IMR-90 (cell line): Measurements from ENCODE around the gene OR13A1. TPM values are rescaled to one million over a fixed set of nuclear protein-coding genes. Genes with fewer than 3 reads are reported as not detected.

Source experiments
- ATAC-seq: fragments of 200-7000 bp; cut with Tn5 transposase; 2 replicates; pipeline ENCODE4 v1.9.1; 2020; ENCODE audit warnings: low read depth, mild to moderate bottlenecking, moderate library complexity
- Bru-seq: library from RNA; stranded (reverse); fragments of 400-500 nt; gene quantifications from one replicate; lab custom pipeline; 2021; lab: Mats Ljungman, UMichigan
- BruChase-seq, 2 experiments: library from RNA; stranded (reverse); fragments of 400-500 nt; gene quantifications; one replicate each; lab custom pipeline; 2021; lab: Mats Ljungman, UMichigan
- BruUV-seq: library from RNA; stranded (reverse); fragments of 400-500 nt; replicated peaks from 2 replicates; lab custom pipeline; 2021; lab: Mats Ljungman, UMichigan
- CTCF ChIA-PET: fragments of 300-600 bp; formaldehyde crosslinking; extraction: SDS; loops from one replicate; lab custom pipeline; 2021; ENCODE audit warnings: antibody characterized with exemption; lab: Yijun Ruan, JAX
- POLR2A ChIA-PET: fragments of 300-600 bp; sonication (Branson Sonifier 250); formaldehyde crosslinking; loops from one replicate; lab custom pipeline; 2022; ENCODE audit warnings: antibody characterized with exemption; ENCODE audit not compliant: unreplicated experiment; lab: Charles Lee
- DNase-seq: peaks from one replicate; pipeline ENCODE4 v3.0.0; 2013
- H2AFZ ChIP-seq: replicated peaks from 2 replicates; pipeline ENCODE3; 2013; ENCODE audit warnings: low read length, mild to moderate bottlenecking; ENCODE audit not compliant: poor library complexity
- H2AK5ac ChIP-seq: 2 replicates; pipeline ENCODE4 v1.6.1; 2013; ENCODE audit warnings: low read depth, low read length, inconsistent platforms
- H2AK9ac ChIP-seq: replicated peaks from 2 replicates; pipeline ENCODE3; 2013; ENCODE audit warnings: mild to moderate bottlenecking, low read depth, low read length, moderate library complexity; ENCODE audit not compliant: poor library complexity
- H2BK120ac ChIP-seq: 2 replicates; pipeline ENCODE4 v1.6.1; 2013; ENCODE audit warnings: low read depth, low read length, inconsistent platforms
- H2BK15ac ChIP-seq: 3 replicates; pipeline ENCODE4 v1.6.1; 2013; ENCODE audit warnings: low read depth, low read length, inconsistent platforms
- H2BK20ac ChIP-seq: 2 replicates; pipeline ENCODE4 v1.6.1; 2013; ENCODE audit warnings: low read depth, mild to moderate bottlenecking, inconsistent platforms, low read length, moderate library complexity
- H2BK5ac ChIP-seq: 2 replicates; pipeline ENCODE4 v1.6.1; 2013; ENCODE audit warnings: mild to moderate bottlenecking, low read depth, low read length, inconsistent platforms; ENCODE audit not compliant: poor library complexity, severe bottlenecking
- H3K14ac ChIP-seq: replicated peaks from 2 replicates; pipeline ENCODE4 v1.6.1; 2013; ENCODE audit warnings: low read depth, low read length, inconsistent platforms
- H3K18ac ChIP-seq: 2 replicates; pipeline ENCODE4 v1.6.1; 2013; ENCODE audit warnings: low read depth, low read length, control low read depth
- H3K23ac ChIP-seq: 2 replicates; pipeline ENCODE4 v1.6.1; 2013; ENCODE audit warnings: low read depth, low read length, inconsistent platforms
- H3K27ac ChIP-seq: 2 replicates; pipeline ENCODE4 v1.5.1; 2013; ENCODE audit warnings: mild to moderate bottlenecking, control low read depth, low read length; ENCODE audit not compliant: insufficient read depth
- H3K27me3 ChIP-seq: 2 replicates; pipeline ENCODE4 v1.6.1; 2013; ENCODE audit warnings: low read length; ENCODE audit not compliant: control insufficient read depth, insufficient read depth
- H3K36me3 ChIP-seq: 2 replicates; pipeline ENCODE4 v1.6.1; 2013; ENCODE audit warnings: low read length, mixed read lengths; ENCODE audit not compliant: control insufficient read depth, insufficient read depth
- H3K4ac ChIP-seq: 2 replicates; pipeline ENCODE4 v1.6.1; 2013; ENCODE audit warnings: low read depth, low read length, inconsistent platforms
- H3K4me1 ChIP-seq: 2 replicates; pipeline ENCODE4 v1.6.1; 2013; ENCODE audit warnings: low read length, mixed read lengths; ENCODE audit not compliant: control insufficient read depth, insufficient read depth
- H3K4me2 ChIP-seq: 2 replicates; pipeline ENCODE4 v1.6.1; 2013; ENCODE audit warnings: low read depth, mild to moderate bottlenecking, control low read depth, low read length, moderate library complexity
- H3K4me3 ChIP-seq: 2 replicates; pipeline ENCODE4 v1.5.1; 2013; ENCODE audit warnings: low read depth, mild to moderate bottlenecking, control low read depth, low read length, moderate library complexity; ENCODE audit not compliant: insufficient read depth
- H3K56ac ChIP-seq: 2 replicates; pipeline ENCODE4 v1.6.1; 2013; ENCODE audit warnings: low read length, inconsistent platforms; ENCODE audit not compliant: insufficient read depth; ENCODE audit errors: extremely low read depth
- H3K79me1 ChIP-seq, 2 experiments: 2 replicates each; pipeline ENCODE4 v1.6.1; 2013; ENCODE audit warnings: low read length in 2 of 2, inconsistent platforms in 1 of 2, low read depth in 1 of 2
- H3K9ac ChIP-seq: 2 replicates; pipeline ENCODE4 v1.6.1; 2013; ENCODE audit warnings: low read depth, low read length, control low read depth
- H3K9me1 ChIP-seq: 2 replicates; pipeline ENCODE4 v1.6.1; 2013; ENCODE audit warnings: low read length, inconsistent platforms; ENCODE audit not compliant: insufficient read depth
- H3K9me3 ChIP-seq: 2 replicates; pipeline ENCODE4 v1.6.1; 2013; ENCODE audit warnings: low read length; ENCODE audit not compliant: control insufficient read depth, insufficient read depth
- H4K20me1 ChIP-seq: 2 replicates; pipeline ENCODE4 v1.6.1; 2013; ENCODE audit warnings: low read length, inconsistent platforms; ENCODE audit not compliant: insufficient read depth
- H4K5ac ChIP-seq: 2 replicates; pipeline ENCODE4 v1.6.1; 2013; ENCODE audit warnings: mild to moderate bottlenecking, low read depth, low read length, control low read depth
- H4K8ac ChIP-seq, 2 experiments: 2 replicates each; pipeline ENCODE4 v1.6.1; 2013; ENCODE audit warnings: low read depth in 2 of 2, low read length in 2 of 2, control low read depth in 1 of 2, inconsistent platforms in 1 of 2
- H4K91ac ChIP-seq: 2 replicates; pipeline ENCODE4 v1.6.1; 2013; ENCODE audit warnings: low read depth, low read length, inconsistent platforms; ENCODE audit not compliant: insufficient read depth
- BHLHE40 ChIP-seq: fragments of 150-350 bp; IDR thresholded peaks from 2 replicates; pipeline ENCODE4 v1.6.1; 2016; ENCODE audit warnings: mild to moderate bottlenecking, low read depth, low read length
- CEBPB ChIP-seq: IDR thresholded peaks from 2 replicates; pipeline ENCODE4 v1.6.1; 2012; ENCODE audit warnings: low read depth, low read length, improper control_type of control experiment
- CHD1 ChIP-seq: IDR thresholded peaks from 2 replicates; pipeline ENCODE4 v1.6.1; 2012; ENCODE audit warnings: low read depth, low read length, improper control_type of control experiment
- CTCF ChIP-seq: conservative IDR thresholded peaks from 2 replicates; pipeline ENCODE4 v1.5.1; 2012; ENCODE audit warnings: mild to moderate bottlenecking, low read depth, low read length, improper control_type of control experiment
- ELK1 ChIP-seq: fragments of 150-350 bp; IDR thresholded peaks from 2 replicates; pipeline ENCODE4 v1.6.1; 2016; ENCODE audit warnings: low read depth, mild to moderate bottlenecking, low read length, moderate library complexity, borderline replicate concordance
- FOS ChIP-seq: fragments of 150-350 bp; IDR thresholded peaks from 2 replicates; pipeline ENCODE4 v1.6.1; 2016; ENCODE audit warnings: low read depth, low read length
- MAFK ChIP-seq: IDR thresholded peaks from 2 replicates; pipeline ENCODE4 v1.6.1; 2012; ENCODE audit warnings: low read depth, low read length, improper control_type of control experiment
- MAZ ChIP-seq: IDR thresholded peaks from 2 replicates; pipeline ENCODE4 v1.6.1; 2012; ENCODE audit warnings: low read depth, mild to moderate bottlenecking, low read length, improper control_type of control experiment, moderate library complexity, borderline replicate concordance
- MXI1 ChIP-seq: IDR thresholded peaks from 2 replicates; pipeline ENCODE4 v1.6.1; 2012; ENCODE audit warnings: low read depth, mild to moderate bottlenecking, low read length, moderate library complexity, borderline replicate concordance
- NFE2L2 ChIP-seq: fragments of 150-350 bp; IDR thresholded peaks from 2 replicates; pipeline ENCODE4 v1.6.1; 2016; ENCODE audit warnings: low read depth, mild to moderate bottlenecking, low read length
- POLR2A ChIP-seq: IDR thresholded peaks from 2 replicates; pipeline ENCODE4 v1.6.1; 2012; ENCODE audit warnings: mild to moderate bottlenecking, low read depth, low read length
- RAD21 ChIP-seq: IDR thresholded peaks from 2 replicates; pipeline ENCODE4 v1.6.1; 2012; ENCODE audit warnings: low read length, improper control_type of control experiment
- RCOR1 ChIP-seq: IDR thresholded peaks from 2 replicates; pipeline ENCODE4 v1.6.1; 2012; ENCODE audit warnings: mild to moderate bottlenecking, low read length, improper control_type of control experiment; ENCODE audit not compliant: insufficient replicate concordance
- RFX5 ChIP-seq: IDR thresholded peaks from 2 replicates; pipeline ENCODE4 v1.8.0; 2012; ENCODE audit warnings: low read depth, mild to moderate bottlenecking, low read length, moderate library complexity
- SMC3 ChIP-seq: fragments of 150-350 bp; IDR thresholded peaks from 2 replicates; pipeline ENCODE4 v1.6.1; 2016; ENCODE audit warnings: low read depth, mild to moderate bottlenecking, antibody characterized with exemption, low read length, moderate library complexity
- USF2 ChIP-seq: fragments of 150-350 bp; IDR thresholded peaks from 2 replicates; pipeline ENCODE4 v1.6.1; 2017; ENCODE audit warnings: mild to moderate bottlenecking, antibody characterized with exemption, low read length, low read depth
- WGBS, 2 experiments: methylation state at CpG; one replicate each; pipeline versions ENCODE4 v1.1.5 to v1.1.7; 2013; ENCODE audit warnings: missing lambda C conversion rate in 2 of 2; ENCODE audit not compliant: insufficient read length in 1 of 2; ENCODE audit errors: extremely low coverage in 2 of 2; 5-methylcytosine and 5-hydroxymethylcytosine counted together
- dilution Hi-C: fragments of 300-500 bp; cut with HindIII; formaldehyde crosslinking; loops from one replicate; pipeline ENCODE4 v1.14.3; 2018; ENCODE audit warnings: low sequenced_read_pairs; ENCODE audit not compliant: unreplicated experiment
- in situ Hi-C: fragments of 300-500 bp; cut with MboI; formaldehyde crosslinking; loops from 3 replicates; pipeline ENCODE4 v1.14.3; 2019; ENCODE audit warnings: low sequenced_read_pairs, inconsistent platforms, mixed read lengths
- intact Hi-C: fragments of 100-400 bp; cut with micrococcal nuclease; formaldehyde crosslinking; loops from 2 replicates; pipeline ENCODE4 v1.10.0; 2022
- long read RNA-seq: library from polyadenylated mRNA; unstranded; transcript quantifications from one replicate; pipeline ENCODE4 v2.0.0, GENCODE V29; 2021; ENCODE audit not compliant: unreplicated experiment
- polyA plus RNA-seq, 3 experiments: library from polyadenylated mRNA; depleted of rRNA; stranded (reverse); fragments of >200 nt; gene quantifications; 2 replicates each; pipeline ENCODE4 v1.2.3, GENCODE V29; 2012; ENCODE audit warnings: low replicate concordance in 1 of 3
- total RNA-seq: library from RNA; depleted of rRNA; stranded (reverse); fragments of >200 nt; gene quantifications from 2 replicates; pipeline ENCODE4 v1.2.3, GENCODE V29; 2012; rRNA removed

The OR13A1 gene
- not detected in 2 replicates for total RNA-seq
- not detected in 2 replicates for polyA plus RNA-seq (2012; rRNA removed)
- 0.09 TPM in 1 of 2 replicates, not detected in the other for polyA plus RNA-seq (2012; cell fraction: cytosol; rRNA removed)
- polyA plus RNA-seq (2012; cell fraction: nucleus; rRNA removed; ENCODE audit: low replicate concordance): 0.03 TPM in 1 of 2 replicates, not detected in the other
- not detected for Bru-seq, nascent RNA
- percentile 6 among the genes with signal in this experiment for BruChase-seq, experiment 1, labeled RNA remaining after a 6-hour chase
- BruChase-seq, experiment 2, labeled RNA remaining after a 2-hour chase: percentile 10 among the genes with signal in this experiment
- long read RNA-seq: 0 reads

- H2AK5ac ChIP-seq: no peak within 1 kb of the TSS
- H3K23ac ChIP-seq: no peak within 1 kb of the TSS
- no peaks in the 10 kb centered on the region for H3K36me3 ChIP-seq
- no peak within 1 kb of the TSS for H3K56ac ChIP-seq
- no peak within 1 kb of the TSS for H2BK15ac ChIP-seq
- H3K4ac ChIP-seq: no peak within 1 kb of the TSS
- H4K91ac ChIP-seq: no peak within 1 kb of the TSS
- dilution Hi-C loops (no loop called here), intact Hi-C loops (no loop called here), in situ Hi-C loops (no loop called here)
- POLR2A ChIA-PET: no interaction called here
- H2BK5ac ChIP-seq: no peak within 1 kb of the TSS
- no peaks in the 10 kb centered on the region for H3K9me3 ChIP-seq
- H3K9ac ChIP-seq: no peak within 1 kb of the TSS
- H4K20me1 ChIP-seq: no peaks in the 10 kb centered on the region
- no peak within 1 kb of the TSS for H2AK9ac ChIP-seq
- H3K79me1 ChIP-seq: no peaks in the 10 kb centered on the region
- no peak within 1 kb of the TSS for H4K5ac ChIP-seq
- no peak within 1 kb of the TSS for H3K4me3 ChIP-seq
- H3K4me1 ChIP-seq: no peaks in the 10 kb centered on the region
- H4K8ac ChIP-seq: no peak within 1 kb of the TSS
- H2BK20ac ChIP-seq: no peak within 1 kb of the TSS
- no peak within 1 kb of the TSS for H2AFZ ChIP-seq
- H3K27me3 ChIP-seq: no peaks in the 10 kb centered on the region
- BruUV-seq: no TSS peak
- DNase-seq (no peak), ATAC-seq (no peak)
- TF ChIP-seq SMC3 (no peak), NFE2L2 (no peak), POLR2A (no peak), MXI1 (no peak), CTCF (no peak), RFX5 (no peak), CEBPB (no peak), MAZ (no peak), RCOR1 (no peak), RAD21 (no peak), MAFK (no peak), CHD1 (no peak), BHLHE40 (no peak), USF2 (no peak), FOS (no peak), ELK1 (no peak)
- H3K9me1 ChIP-seq: no peaks in the 10 kb centered on the region
- no peak within 1 kb of the TSS for H3K27ac ChIP-seq
- no peak within 1 kb of the TSS for H3K18ac ChIP-seq
- no CpG with 5 or more reads among the region's 2 CpGs for WGBS, 2 experiments
- CTCF ChIA-PET: no interaction called here
- no peak within 1 kb of the TSS for H3K4me2 ChIP-seq
- H3K14ac ChIP-seq: no peak within 1 kb of the TSS
- no peak within 1 kb of the TSS for H2BK120ac ChIP-seq
Observed at GRCh38 chr10:45315508-45315907, at the start of gene OR13A1. Gene OR13A1, minus strand, starts transcription at chr10:45315608. Its CDS starts 11,186 bp downstream, at chr10:45304422.
